Measurements from ENCODE around the gene SMARCC2. TPM values are rescaled to one million over a fixed set of nuclear protein-coding genes. Genes with fewer than 3 reads are reported as not detected.
"Not testable (repeated sequence)": the region's sequence is repeated elsewhere in the genome, so short reads cannot be mapped to it uniquely, and the experiment has no call there.

Gene SMARCC2
- total RNA-seq, 2 experiments from 2014 or later = 144 to 154 TPM

DNA sequence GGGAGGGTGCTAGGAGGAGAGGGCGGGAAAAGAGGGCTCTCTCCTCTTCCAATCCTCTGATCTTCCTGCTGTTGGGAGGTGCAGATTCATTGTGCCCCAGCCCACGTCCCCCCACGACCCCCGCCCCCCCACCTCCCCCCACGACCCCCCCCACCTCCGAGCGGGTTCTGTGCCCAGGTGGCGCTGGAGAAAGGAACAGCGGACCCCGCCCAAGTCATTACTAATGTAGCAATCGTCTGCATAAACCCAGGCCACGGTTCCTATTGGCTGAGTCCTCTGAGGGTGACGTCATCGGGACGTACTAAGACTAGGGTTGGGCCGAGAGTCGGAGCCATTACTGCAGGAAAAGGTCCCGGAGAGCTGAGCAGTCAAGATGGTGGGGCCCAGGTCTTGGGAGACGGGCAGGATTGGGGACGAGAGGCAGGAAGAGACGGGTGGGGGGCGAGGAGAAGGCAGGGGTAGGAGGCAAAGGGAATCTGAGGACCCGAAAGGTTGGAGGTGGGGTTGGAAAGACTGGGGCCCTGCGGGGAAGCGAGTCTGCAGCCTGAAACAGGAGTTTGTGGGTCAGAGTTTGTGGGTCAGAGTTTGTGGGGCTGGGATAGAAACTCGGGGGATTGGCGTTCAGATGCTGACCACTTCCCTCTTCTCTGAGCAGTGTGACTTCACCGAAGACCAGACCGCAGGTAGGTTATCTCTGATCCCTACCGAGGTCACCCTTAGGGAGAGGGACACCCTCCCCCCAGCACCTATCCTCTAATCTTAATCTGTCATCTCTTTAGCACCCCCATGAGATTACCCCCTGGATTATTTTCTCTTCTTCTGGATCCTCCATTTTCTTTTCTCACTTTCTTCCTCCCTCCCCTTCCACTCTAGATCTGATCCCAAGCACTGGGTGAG lies 31.0 kb downstream of the SMARCC2 start, which contains the start of gene MYL6:
MYL6 (plus strand) TSS at position 331 of the 897 bp plus-strand sequence; CDS start at position 374, 43 bp downstream.
- POLR2A ChIA-PET = interaction anchor here (0.6 to 6.6 kb wide), 15 partner anchors 10 to 471 kb away, joined by 3 to 77 read pairs (median 3); partner anchors contain the start of genes ESYT1, SMARCC2 and ZC3H10
- peak; percentile 97 for DNase-seq
- Mint-ChIP-seq H3K36me3 (ENCODE audit: low read depth) (peaks cover 69% of the 10 kb centered on the region), H3K9me3 (ENCODE audit: insufficient read depth) (no peaks in the 10 kb centered on the region), H3K4me1 (ENCODE audit: low read depth) (peaks cover 61% of the 10 kb centered on the region), H3K27ac (peak within 1 kb of the TSS; percentile 96), H3K27me3 (ENCODE audit: low read depth) (no peaks in the 10 kb centered on the region), H3K4me3 (peak within 1 kb of the TSS; percentile 90)
- peak; percentile 83 for ATAC-seq
- CTCF ChIA-PET = interaction anchor here (0.6 to 8.3 kb wide), 6 partner anchors 17 to 205 kb away, joined by 3 to 74 read pairs (median 14); partner anchors contain the start of genes ESYT1, SMARCC2 and ZC3H10

DNA sequence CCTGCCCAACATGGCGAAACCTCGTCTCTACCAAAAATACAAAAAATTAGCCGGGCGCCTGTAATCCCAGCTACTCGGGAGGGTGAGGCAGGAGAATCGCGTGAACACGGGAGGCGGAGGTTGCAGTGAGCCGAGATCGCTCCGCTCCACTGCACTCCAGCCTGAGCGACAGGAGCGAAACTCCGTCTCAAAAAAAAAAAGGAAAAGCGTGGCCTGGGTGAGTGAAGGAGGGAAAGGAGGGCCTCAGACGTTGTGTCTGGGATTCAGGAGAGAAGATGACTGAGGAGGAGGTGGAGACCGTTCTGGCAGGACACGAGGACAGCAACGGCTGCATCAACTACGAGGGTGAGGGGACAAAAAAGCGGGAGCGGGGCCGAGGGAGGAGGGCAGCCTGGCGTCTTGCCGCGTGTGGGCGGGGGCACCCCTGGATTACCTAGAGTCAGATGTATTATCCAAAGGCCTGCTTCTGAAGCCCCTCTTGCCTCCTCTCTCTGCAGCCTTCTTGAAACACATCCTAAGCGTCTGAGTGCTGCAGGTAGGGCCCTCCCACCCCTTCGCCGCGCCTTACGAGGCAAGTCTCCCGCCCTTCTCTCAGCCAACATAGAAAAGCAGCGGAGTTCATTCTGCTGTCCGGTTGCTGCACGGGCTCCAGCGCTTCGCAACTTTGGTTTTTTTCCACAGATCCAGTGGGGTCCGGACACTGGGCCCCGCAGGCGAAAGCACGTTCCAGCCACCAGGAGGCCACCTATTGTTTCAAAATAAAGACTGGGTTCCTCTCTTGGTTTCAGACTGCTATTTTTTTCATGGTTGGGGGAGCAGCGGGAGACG lies 31.9 kb downstream of the SMARCC2 start:
- Mint-ChIP-seq H3K27me3 (ENCODE audit: low read depth) (no peaks in the 10 kb centered on the region), H3K4me1 (ENCODE audit: low read depth) (peaks cover 68% of the 10 kb centered on the region), H3K36me3 (ENCODE audit: low read depth) (peaks cover 62% of the 10 kb centered on the region), H3K27ac (peak overlapping the region; percentile 96), H3K4me3 (peak overlapping the region; percentile 90), H3K9me3 (ENCODE audit: insufficient read depth) (no peaks in the 10 kb centered on the region)
- CTCF ChIA-PET = interaction anchor here (1.1 to 8.3 kb wide), 4 partner anchors 29 to 39 kb away, joined by 4 to 74 read pairs (median 32); partner anchors contain the start of genes ESYT1, SMARCC2 and ZC3H10
- ATAC-seq = peak; percentile 53
- POLR2A ChIA-PET = interaction anchor here (0.7 to 6.6 kb wide), 8 partner anchors 9 to 294 kb away, joined by 3 to 77 read pairs (median 4); partner anchors contain the start of genes ESYT1, SMARCC2 and ZC3H10
- DNase-seq = peak; percentile 80

DNA sequence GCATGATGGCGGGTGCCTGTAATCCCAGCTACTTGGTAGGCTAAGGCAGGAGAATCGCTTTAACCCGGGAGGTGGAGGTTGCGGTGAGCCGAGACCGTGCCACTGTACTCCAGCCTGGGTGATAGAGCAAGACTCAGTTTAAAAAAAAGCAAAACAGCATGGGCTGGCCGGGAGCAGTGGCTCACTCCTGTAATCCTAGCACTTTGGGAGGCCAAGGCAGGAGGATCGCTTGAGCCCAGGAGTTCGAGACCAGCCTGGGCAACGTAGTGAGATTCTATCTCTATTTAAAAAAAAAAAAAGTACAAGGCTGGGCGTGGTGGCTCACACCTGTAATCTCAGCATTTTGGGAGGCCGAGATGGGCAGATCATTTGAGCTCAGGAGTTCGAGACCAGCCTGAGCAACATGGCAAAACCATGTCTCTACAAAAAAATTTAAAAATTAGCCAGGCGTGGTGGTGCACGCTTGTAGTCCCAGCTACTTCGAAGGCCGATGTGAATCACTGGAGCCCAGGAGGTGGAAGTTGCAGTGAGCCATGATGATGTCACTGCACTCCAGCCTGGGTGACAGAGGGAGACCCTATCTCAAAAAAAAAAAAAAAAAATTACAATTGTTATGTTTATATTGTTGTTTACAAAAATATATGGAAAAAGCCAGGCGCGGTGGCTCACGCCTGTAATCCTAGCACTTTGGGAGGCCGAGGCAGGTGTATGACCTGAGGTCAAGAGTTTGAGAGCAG lies 32.7 kb downstream of the SMARCC2 start:
- not testable (repeated sequence) for H3K27me3 Mint-ChIP-seq (ENCODE audit: low read depth); DNase-seq; ATAC-seq; H3K9me3 Mint-ChIP-seq (ENCODE audit: insufficient read depth)
- H3K4me3 Mint-ChIP-seq = peak overlapping the region; percentile 90
- H3K36me3 Mint-ChIP-seq (ENCODE audit: low read depth) = peaks cover 54% of the 10 kb centered on the region
- H3K4me1 Mint-ChIP-seq (ENCODE audit: low read depth) = peaks cover 69% of the 10 kb centered on the region
- ChIA-PET POLR2A (interaction anchor here (0.8 kb wide), 1 partner anchor 30 kb away, joined by 3 read pairs; no protein-coding TSS in a partner anchor), CTCF (interaction anchor here (1.1 to 2.6 kb wide), 2 partner anchors 28 to 39 kb away, joined by 4 to 13 read pairs; partner anchors contain the start of genes ESYT1 and ZC3H10)
- H3K27ac Mint-ChIP-seq = peak overlapping the region; percentile 96

DNA sequence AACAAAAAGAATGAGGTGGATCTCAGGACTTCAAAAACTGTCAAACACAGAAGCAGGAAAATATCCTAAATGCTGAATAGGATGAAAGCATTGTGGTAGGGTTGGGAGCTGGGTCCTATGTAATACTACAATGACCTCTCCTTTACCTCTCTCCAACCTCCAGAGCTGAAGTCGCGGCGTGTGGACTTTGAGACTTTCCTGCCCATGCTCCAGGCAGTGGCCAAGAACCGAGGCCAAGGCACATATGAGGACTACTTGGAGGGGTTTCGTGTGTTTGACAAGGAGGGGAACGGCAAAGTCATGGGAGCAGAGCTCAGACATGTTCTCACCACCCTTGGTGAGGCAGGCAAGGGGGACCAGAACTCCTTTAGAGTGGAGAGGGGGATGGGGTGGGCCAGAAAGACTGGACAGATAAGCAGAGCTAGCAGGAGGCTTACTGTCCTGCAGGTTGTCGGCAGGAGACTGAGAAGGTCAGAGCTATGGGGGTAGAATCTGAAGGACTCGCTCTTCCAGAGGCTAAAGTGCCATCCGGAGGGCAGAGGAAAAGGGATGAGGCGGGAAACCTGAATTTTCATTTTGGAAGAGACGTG lies 33.9 kb downstream of the SMARCC2 start:
- no peak for DNase-seq
- Mint-ChIP-seq H3K27me3 (ENCODE audit: low read depth) (no peaks in the 10 kb centered on the region), H3K4me3 (peak overlapping the region; percentile 30), H3K9me3 (ENCODE audit: insufficient read depth) (no peaks in the 10 kb centered on the region), H3K27ac (peak overlapping the region; percentile 48), H3K4me1 (ENCODE audit: low read depth) (peaks cover 70% of the 10 kb centered on the region), H3K36me3 (ENCODE audit: low read depth) (peaks cover 43% of the 10 kb centered on the region)
- ChIA-PET POLR2A (interaction anchor here (0.6 to 2.9 kb wide), 6 partner anchors 12 to 38 kb away, joined by 3 to 17 read pairs (median 6); partner anchors contain the start of genes ESYT1, SMARCC2 and ZC3H10), CTCF (interaction anchor here (1.2 to 2.6 kb wide), 4 partner anchors 27 to 108 kb away, joined by 3 to 13 read pairs (median 8); partner anchors contain the start of genes ESYT1, SMARCC2 and ZC3H10)
- no peak for ATAC-seq

DNA sequence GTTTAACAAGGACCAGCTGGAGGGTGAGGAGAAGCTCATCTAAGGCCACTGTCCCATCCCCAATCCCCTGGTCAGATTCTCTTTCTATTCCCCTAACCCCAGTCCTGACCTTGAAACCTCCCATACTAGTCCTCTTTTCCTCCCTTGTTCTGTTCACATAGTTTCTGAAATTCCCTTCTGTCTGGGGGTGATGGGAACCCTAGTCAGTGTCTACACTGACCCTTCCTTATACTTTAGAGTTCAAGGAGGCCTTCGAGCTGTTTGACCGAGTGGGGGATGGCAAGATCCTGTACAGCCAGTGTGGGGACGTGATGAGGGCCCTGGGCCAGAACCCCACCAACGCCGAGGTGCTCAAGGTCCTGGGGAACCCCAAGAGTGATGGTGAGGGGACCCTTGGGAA lies 34.5 kb downstream of the SMARCC2 start:
- POLR2A ChIA-PET = interaction anchor here (0.9 to 2.9 kb wide), 6 partner anchors 12 to 37 kb away, joined by 3 to 17 read pairs (median 6); partner anchors contain the start of genes ESYT1, SMARCC2 and ZC3H10
- no peaks in the 10 kb centered on the region for H3K27me3 Mint-ChIP-seq (ENCODE audit: low read depth)
- ATAC-seq (no peak), DNase-seq (no peak)
- H3K9me3 Mint-ChIP-seq (ENCODE audit: insufficient read depth) = no peaks in the 10 kb centered on the region
- H3K36me3 Mint-ChIP-seq (ENCODE audit: low read depth) = peaks cover 38% of the 10 kb centered on the region
- H3K27ac Mint-ChIP-seq = no peak overlapping the region
- CTCF ChIA-PET = interaction anchor here (1.2 to 2.6 kb wide), 4 partner anchors 26 to 108 kb away, joined by 3 to 13 read pairs (median 8); partner anchors contain the start of genes ESYT1, SMARCC2 and ZC3H10
- no peak overlapping the region for H3K4me3 Mint-ChIP-seq
- peaks cover 68% of the 10 kb centered on the region for H3K4me1 Mint-ChIP-seq (ENCODE audit: low read depth)

DNA sequence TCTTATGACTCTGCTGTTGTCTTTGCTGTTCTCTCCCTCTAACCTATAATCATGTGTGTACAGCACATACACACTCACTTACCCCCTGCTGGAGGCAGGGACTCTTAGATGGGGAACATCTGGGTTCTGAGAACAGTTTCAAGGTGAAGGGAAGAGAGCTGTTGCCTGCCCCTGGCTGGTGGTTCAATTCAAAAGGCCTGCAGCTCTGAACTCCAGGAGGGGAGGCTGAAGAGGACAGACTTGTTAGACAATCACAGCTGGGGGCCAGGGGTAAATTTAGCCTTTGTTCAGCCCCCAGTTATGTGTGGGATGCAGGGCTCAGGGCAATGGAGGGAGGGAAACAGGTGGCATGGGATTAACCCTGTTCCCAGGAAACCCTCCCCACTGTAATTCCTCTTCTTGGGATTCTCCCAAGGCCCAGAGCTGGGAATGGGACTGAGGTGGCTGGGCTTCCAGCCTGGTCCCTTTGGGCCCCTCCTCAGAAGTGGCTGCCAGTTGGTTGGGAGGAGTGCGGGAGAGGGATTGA lies 35.0 kb downstream of the SMARCC2 start:
- POLR2A ChIA-PET = interaction anchor here (1.0 to 2.9 kb wide), 5 partner anchors 11 to 37 kb away, joined by 3 to 17 read pairs (median 7); partner anchors contain the start of genes ESYT1 and ZC3H10
- Mint-ChIP-seq H3K4me1 (ENCODE audit: low read depth) (peaks cover 66% of the 10 kb centered on the region), H3K27ac (no peak overlapping the region)

DNA sequence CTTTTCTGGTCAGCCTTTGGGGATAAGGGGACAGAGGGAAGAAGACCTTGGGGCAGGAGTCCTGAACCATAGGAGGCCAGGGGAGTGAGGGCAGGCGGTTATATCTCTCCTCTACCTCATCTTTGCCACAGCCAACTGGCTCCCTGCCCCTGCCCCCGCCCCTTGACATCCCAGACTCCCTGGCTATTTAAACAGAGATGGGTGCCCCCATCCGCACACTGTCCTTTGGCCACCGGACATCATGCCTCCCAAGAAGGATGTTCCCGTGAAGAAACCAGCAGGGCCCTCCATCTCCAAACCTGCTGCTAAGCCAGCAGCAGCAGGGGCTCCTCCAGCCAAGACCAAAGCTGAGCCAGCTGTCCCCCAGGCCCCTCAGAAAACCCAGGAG lies 35.6 kb downstream of the SMARCC2 start:
- no peaks in the 10 kb centered on the region for H3K9me3 Mint-ChIP-seq (ENCODE audit: insufficient read depth)
- POLR2A ChIA-PET = interaction anchor here (0.5 to 2.9 kb wide), 6 partner anchors 13 to 70 kb away, joined by 3 to 17 read pairs (median 6); partner anchors contain the start of genes ESYT1 and ZC3H10
- ATAC-seq (no peak), DNase-seq (no peak)
- no peaks in the 10 kb centered on the region for H3K27me3 Mint-ChIP-seq (ENCODE audit: low read depth)
- CTCF ChIA-PET = interaction anchor here (1.5 kb wide), 1 partner anchor 36 kb away, joined by 12 read pairs; the partner anchor contains the start of gene ZC3H10
- H3K4me3 Mint-ChIP-seq = peak overlapping the region; percentile 92
- H3K36me3 Mint-ChIP-seq (ENCODE audit: low read depth) = peaks cover 30% of the 10 kb centered on the region
- peak overlapping the region; percentile 99 for H3K27ac Mint-ChIP-seq
- peaks cover 62% of the 10 kb centered on the region for H3K4me1 Mint-ChIP-seq (ENCODE audit: low read depth)

More for the DNA sequence above, 35.0 kb downstream of the SMARCC2 start:
- CTCF ChIA-PET = interaction anchor here (1.5 to 1.6 kb wide), 2 partner anchors 35 to 36 kb away, joined by 5 to 12 read pairs; partner anchors contain the start of genes SMARCC2 and ZC3H10
- DNase-seq (no peak), ATAC-seq (no peak)
- Mint-ChIP-seq H3K4me3 (no peak overlapping the region), H3K9me3 (ENCODE audit: insufficient read depth) (no peaks in the 10 kb centered on the region), H3K27me3 (ENCODE audit: low read depth) (no peaks in the 10 kb centered on the region), H3K36me3 (ENCODE audit: low read depth) (peaks cover 36% of the 10 kb centered on the region)

DNA sequence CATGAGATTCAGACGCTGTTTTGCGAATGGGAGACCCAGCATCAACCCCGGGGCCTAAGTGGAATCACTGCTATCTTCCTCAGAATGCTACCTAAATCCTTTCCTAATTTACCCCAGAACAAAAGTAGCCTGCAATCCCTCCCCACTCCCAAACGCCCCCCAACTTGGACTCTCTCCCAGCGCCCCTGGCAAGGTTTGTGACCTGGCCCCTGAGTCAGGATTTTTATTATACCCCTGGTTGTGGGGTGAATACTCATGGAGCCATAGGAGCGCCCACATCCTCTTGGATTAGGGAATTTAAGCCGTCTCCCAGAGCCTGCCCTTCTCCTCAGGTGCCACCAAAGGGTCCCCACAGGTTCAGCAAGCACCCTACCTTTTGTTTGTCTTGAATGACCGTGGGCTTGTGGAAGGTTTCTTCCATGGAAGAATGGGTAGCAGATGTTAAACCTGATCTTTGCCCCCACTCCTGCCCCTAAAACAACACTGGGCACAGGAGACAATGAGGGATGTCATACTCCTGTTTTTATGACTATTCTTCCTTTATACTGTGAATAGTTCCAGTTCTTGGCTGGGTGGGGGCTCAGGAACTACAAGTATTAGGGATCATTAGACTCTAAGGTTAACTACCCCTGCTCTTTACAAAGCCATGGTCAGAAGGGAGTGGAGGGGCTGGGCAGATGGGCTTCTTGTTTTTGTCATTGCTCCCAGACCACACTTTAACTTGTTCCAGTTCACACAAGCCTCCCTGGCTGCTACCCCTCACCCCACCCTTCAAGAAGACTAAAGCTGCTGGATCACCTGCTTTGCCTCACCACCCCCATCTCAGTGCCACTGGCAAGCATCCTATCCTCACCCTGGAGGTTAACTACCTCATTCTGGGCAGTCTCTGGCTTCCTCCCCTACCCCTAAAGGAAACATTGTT lies 36.3 kb downstream of the SMARCC2 start:
- no peak for ATAC-seq
- Mint-ChIP-seq H3K4me3 (peak overlapping the region; percentile 92), H3K9me3 (ENCODE audit: insufficient read depth) (no peaks in the 10 kb centered on the region), H3K4me1 (ENCODE audit: low read depth) (peaks cover 62% of the 10 kb centered on the region), H3K27ac (peak overlapping the region; percentile 99), H3K36me3 (ENCODE audit: low read depth) (peaks cover 25% of the 10 kb centered on the region), H3K27me3 (ENCODE audit: low read depth) (no peaks in the 10 kb centered on the region)
- DNase-seq = no peak
- ChIA-PET POLR2A (interaction anchor here (0.5 to 2.9 kb wide), 5 partner anchors 14 to 71 kb away, joined by 3 to 17 read pairs (median 6); partner anchors contain the start of gene ZC3H10), CTCF (no interaction called here)

Measured in activated CD8-positive, alpha-beta T cell treated with anti-CD3 and anti-CD28 coated beads, Interleukin-2, amount 10 ng/mL, durations not matched to agents 7 days and 5 days (primary cell).